GM12878 (cell line): ENCODE data around the gene FSTL1. TPM values are rescaled to one million over a fixed set of nuclear protein-coding genes. Genes with fewer than 3 reads are reported as not detected.

Experiments used
- CREB1 ChIP-seq: IDR thresholded peaks from 2 replicates; pipeline ENCODE4 v1.6.1; 2012; ENCODE audit warnings: low read depth, mild to moderate bottlenecking, inconsistent platforms
- CUX1 ChIP-seq: IDR thresholded peaks from 2 replicates; pipeline ENCODE4 v1.6.1; 2012; ENCODE audit warnings: improper control_type of control experiment, low read depth, low read length; ENCODE audit not compliant: insufficient replicate concordance
- JUNB ChIP-seq: IDR thresholded peaks from 2 replicates; pipeline ENCODE4 v1.6.1; 2016; ENCODE audit warnings: antibody characterized with exemption, mild to moderate bottlenecking
- MEF2A ChIP-seq: IDR thresholded peaks from 2 replicates; pipeline ENCODE4 v1.6.1; 2011; ENCODE audit warnings: low read depth, mild to moderate bottlenecking, low read length, moderate library complexity; ENCODE audit not compliant: insufficient read depth
- SMAD1 ChIP-seq: fragments of 450-650 bp; IDR thresholded peaks from 2 replicates; pipeline ENCODE4 v1.6.1; 2018; ENCODE audit warnings: mild to moderate bottlenecking, low read depth; ENCODE audit not compliant: partially characterized antibody
- TCF3 ChIP-seq: IDR thresholded peaks from 2 replicates; pipeline ENCODE4 v1.6.1; 2012; ENCODE audit warnings: low read depth, mild to moderate bottlenecking, low read length, borderline replicate concordance; ENCODE audit not compliant: insufficient read depth
- polyA plus RNA-seq, 11 experiments: library from polyadenylated mRNA; depleted of rRNA in 4 of 11; unstranded in 6 of 11; stranded (reverse) in 5 of 11; fragments of >200 nt; fragmentation: Nextera tagmentation in 4 of 11; fragmentation: Illumina TruSeq in 1 of 11; extraction: Ambion mirVana in 4 of 11; extraction: Trizol in 1 of 11; gene quantifications; 1 replicate in 1 of 11; 2 replicates in 10 of 11; pipeline versions ENCODE4 v1.2.1 to v1.2.3, GENCODE V29; 2011 to 2016; ENCODE audit warnings: inconsistent platforms in 2 of 11, missing spikeins in 2 of 11, low read depth in 1 of 11
- total RNA-seq, 4 experiments: library from RNA; depleted of rRNA in 3 of 4; stranded (reverse); fragments of >200 nt in 3 of 4; fragmentation: Illumina TruSeq in 1 of 4; extraction: Trizol in 1 of 4; gene quantifications; 2 replicates each; pipeline versions ENCODE4 v1.2.1 to v1.2.3, GENCODE V29; 2013 to 2021
- TF ChIP-seq, protein P1 (sequence below): fragments of 450-650 bp; IDR thresholded peaks from 2 replicates; pipeline ENCODE4 v1.6.1; 2018; ENCODE audit warnings: borderline replicate concordance, mild to moderate bottlenecking; ENCODE audit not compliant: partially characterized antibody
- TF ChIP-seq, protein P2 (sequence below): IDR thresholded peaks from 2 replicates; pipeline ENCODE4 v1.6.1; 2011; ENCODE audit warnings: borderline replicate concordance, low read depth, mild to moderate bottlenecking, moderate library complexity, mixed read lengths, low read length; ENCODE audit not compliant: insufficient read depth; ENCODE audit errors: extremely low read length
- TF ChIP-seq, protein P3 (sequence below): fragments of 450-650 bp; IDR thresholded peaks from 2 replicates; pipeline ENCODE4 v1.6.1; 2016; ENCODE audit warnings: mild to moderate bottlenecking
- TF ChIP-seq, protein P4 (sequence below): fragments of 450-650 bp; IDR thresholded peaks from 2 replicates; pipeline ENCODE4 v1.6.1; 2017; ENCODE audit warnings: mild to moderate bottlenecking, moderate library complexity

FSTL1 gene
- total and polyA plus RNA-seq, 10 of the 15 experiments (the other 5 are each of a cell fraction or from before 2014, with no cell fraction given) = 0.06 to 1.7 (median 0.32) TPM; not detected in 4

GRCh38 chr3:120364821-120365220 lies 86.0 kb downstream of the FSTL1 start (continued):
- TF ChIP-seq, protein P1, sequence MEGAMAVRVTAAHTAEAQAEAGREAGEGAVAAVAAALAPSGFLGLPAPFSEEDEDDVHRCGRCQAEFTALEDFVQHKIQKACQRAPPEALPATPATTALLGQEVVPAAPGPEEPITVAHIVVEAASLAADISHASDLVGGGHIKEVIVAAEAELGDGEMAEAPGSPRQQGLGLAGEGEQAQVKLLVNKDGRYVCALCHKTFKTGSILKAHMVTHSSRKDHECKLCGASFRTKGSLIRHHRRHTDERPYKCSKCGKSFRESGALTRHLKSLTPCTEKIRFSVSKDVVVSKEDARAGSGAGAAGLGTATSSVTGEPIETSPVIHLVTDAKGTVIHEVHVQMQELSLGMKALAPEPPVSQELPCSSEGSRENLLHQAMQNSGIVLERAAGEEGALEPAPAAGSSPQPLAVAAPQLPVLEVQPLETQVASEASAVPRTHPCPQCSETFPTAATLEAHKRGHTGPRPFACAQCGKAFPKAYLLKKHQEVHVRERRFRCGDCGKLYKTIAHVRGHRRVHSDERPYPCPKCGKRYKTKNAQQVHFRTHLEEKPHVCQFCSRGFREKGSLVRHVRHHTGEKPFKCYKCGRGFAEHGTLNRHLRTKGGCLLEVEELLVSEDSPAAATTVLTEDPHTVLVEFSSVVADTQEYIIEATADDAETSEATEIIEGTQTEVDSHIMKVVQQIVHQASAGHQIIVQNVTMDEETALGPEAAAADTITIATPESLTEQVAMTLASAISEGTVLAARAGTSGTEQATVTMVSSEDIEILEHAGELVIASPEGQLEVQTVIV = no peak
- TF ChIP-seq TCF3 = no peak
- TF ChIP-seq CUX1 = no peak
- TF ChIP-seq, protein P2, sequence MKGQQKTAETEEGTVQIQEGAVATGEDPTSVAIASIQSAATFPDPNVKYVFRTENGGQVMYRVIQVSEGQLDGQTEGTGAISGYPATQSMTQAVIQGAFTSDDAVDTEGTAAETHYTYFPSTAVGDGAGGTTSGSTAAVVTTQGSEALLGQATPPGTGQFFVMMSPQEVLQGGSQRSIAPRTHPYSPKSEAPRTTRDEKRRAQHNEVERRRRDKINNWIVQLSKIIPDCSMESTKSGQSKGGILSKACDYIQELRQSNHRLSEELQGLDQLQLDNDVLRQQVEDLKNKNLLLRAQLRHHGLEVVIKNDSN = no peak
- no peak for TF ChIP-seq MEF2A
- TF ChIP-seq, protein P3, sequence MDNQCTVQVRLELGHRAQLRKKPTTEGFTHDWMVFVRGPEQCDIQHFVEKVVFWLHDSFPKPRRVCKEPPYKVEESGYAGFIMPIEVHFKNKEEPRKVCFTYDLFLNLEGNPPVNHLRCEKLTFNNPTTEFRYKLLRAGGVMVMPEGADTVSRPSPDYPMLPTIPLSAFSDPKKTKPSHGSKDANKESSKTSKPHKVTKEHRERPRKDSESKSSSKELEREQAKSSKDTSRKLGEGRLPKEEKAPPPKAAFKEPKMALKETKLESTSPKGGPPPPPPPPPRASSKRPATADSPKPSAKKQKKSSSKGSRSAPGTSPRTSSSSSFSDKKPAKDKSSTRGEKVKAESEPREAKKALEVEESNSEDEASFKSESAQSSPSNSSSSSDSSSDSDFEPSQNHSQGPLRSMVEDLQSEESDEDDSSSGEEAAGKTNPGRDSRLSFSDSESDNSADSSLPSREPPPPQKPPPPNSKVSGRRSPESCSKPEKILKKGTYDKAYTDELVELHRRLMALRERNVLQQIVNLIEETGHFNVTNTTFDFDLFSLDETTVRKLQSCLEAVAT = no peak
- TF ChIP-seq CREB1 = no peak
- TF ChIP-seq, protein P4, sequence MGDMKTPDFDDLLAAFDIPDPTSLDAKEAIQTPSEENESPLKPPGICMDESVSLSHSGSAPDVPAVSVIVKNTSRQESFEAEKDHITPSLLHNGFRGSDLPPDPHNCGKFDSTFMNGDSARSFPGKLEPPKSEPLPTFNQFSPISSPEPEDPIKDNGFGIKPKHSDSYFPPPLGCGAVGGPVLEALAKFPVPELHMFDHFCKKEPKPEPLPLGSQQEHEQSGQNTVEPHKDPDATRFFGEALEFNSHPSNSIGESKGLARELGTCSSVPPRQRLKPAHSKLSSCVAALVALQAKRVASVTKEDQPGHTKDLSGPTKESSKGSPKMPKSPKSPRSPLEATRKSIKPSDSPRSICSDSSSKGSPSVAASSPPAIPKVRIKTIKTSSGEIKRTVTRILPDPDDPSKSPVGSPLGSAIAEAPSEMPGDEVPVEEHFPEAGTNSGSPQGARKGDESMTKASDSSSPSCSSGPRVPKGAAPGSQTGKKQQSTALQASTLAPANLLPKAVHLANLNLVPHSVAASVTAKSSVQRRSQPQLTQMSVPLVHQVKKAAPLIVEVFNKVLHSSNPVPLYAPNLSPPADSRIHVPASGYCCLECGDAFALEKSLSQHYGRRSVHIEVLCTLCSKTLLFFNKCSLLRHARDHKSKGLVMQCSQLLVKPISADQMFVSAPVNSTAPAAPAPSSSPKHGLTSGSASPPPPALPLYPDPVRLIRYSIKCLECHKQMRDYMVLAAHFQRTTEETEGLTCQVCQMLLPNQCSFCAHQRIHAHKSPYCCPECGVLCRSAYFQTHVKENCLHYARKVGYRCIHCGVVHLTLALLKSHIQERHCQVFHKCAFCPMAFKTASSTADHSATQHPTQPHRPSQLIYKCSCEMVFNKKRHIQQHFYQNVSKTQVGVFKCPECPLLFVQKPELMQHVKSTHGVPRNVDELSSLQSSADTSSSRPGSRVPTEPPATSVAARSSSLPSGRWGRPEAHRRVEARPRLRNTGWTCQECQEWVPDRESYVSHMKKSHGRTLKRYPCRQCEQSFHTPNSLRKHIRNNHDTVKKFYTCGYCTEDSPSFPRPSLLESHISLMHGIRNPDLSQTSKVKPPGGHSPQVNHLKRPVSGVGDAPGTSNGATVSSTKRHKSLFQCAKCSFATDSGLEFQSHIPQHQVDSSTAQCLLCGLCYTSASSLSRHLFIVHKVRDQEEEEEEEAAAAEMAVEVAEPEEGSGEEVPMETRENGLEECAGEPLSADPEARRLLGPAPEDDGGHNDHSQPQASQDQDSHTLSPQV = no peak
- no peak for TF ChIP-seq JUNB
- TF ChIP-seq SMAD1 = no peak
